MCF 10A (cell line): Measurements from ENCODE around the gene RTL1. TPM values are rescaled to one million over a fixed set of nuclear protein-coding genes. Genes with fewer than 3 reads are reported as not detected.

Experiments used
- BruUV-seq: library from RNA; stranded (reverse); fragments of 400-500 nt; replicated peaks from 2 replicates; lab custom pipeline; 2021; lab: Mats Ljungman, UMichigan
- CTCF ChIA-PET: fragments of 300-600 bp; sonication (Branson Sonifier 250); formaldehyde crosslinking; extraction: SDS; loops from one replicate; lab custom pipeline; 2021; ENCODE audit warnings: antibody characterized with exemption, inconsistent platforms; lab: Yijun Ruan, JAX
- POLR2A ChIA-PET: fragments of 300-600, 350-650 bp; sonication (Branson Sonifier 250); formaldehyde crosslinking; extraction: SDS; loops from one replicate; lab custom pipeline; 2020; ENCODE audit warnings: antibody characterized with exemption, inconsistent platforms; lab: Yijun Ruan, JAX
- DNase-seq: peaks from one replicate; pipeline ENCODE4 v3.0.0-alpha.2; 2018; ENCODE audit not compliant: unreplicated experiment
- H3K27ac Mint-ChIP-seq: one replicate; pipeline ENCODE4 v1.8.0; 2022; ENCODE audit warnings: mild to moderate bottlenecking, low read depth, mixed read lengths; ENCODE audit not compliant: unreplicated experiment
- H3K27me3 Mint-ChIP-seq: one replicate; pipeline ENCODE4 v1.8.0; 2022; ENCODE audit warnings: mixed read lengths; ENCODE audit not compliant: insufficient read depth, unreplicated experiment
- H3K36me3 Mint-ChIP-seq: one replicate; pipeline ENCODE4 v1.8.0; 2022; ENCODE audit warnings: mild to moderate bottlenecking, moderate library complexity, mixed read lengths; ENCODE audit not compliant: insufficient read depth, unreplicated experiment
- H3K4me1 Mint-ChIP-seq: one replicate; pipeline ENCODE4 v1.8.0; 2022; ENCODE audit warnings: mixed read lengths; ENCODE audit not compliant: insufficient read depth, unreplicated experiment
- H3K4me3 Mint-ChIP-seq: one replicate; pipeline ENCODE4 v1.8.0; 2022; ENCODE audit warnings: mild to moderate bottlenecking, moderate library complexity, mixed read lengths; ENCODE audit not compliant: unreplicated experiment
- H3K9me3 Mint-ChIP-seq: one replicate; pipeline ENCODE4 v1.8.0; 2022; ENCODE audit warnings: mixed read lengths; ENCODE audit not compliant: unreplicated experiment
- intact Hi-C: fragments of 100-400 bp; cut with micrococcal nuclease; formaldehyde crosslinking; loops from 2 replicates; pipeline ENCODE4 v1.14.1; 2022
- total RNA-seq: library from RNA; stranded (reverse); gene quantifications from 2 replicates; pipeline ENCODE4 v1.2.3, GENCODE V29; 2022
- TF ChIP-seq, protein P1 (sequence below): fragments of 200-600 bp; IDR thresholded peaks from one replicate; pipeline ENCODE4 v1.8.0; 2022; ENCODE audit warnings: antibody characterized with exemption, mild to moderate bottlenecking; ENCODE audit not compliant: unreplicated experiment

The RTL1 gene
- total RNA-seq, 1 experiment from 2014 or later, result not detected

DNA sequence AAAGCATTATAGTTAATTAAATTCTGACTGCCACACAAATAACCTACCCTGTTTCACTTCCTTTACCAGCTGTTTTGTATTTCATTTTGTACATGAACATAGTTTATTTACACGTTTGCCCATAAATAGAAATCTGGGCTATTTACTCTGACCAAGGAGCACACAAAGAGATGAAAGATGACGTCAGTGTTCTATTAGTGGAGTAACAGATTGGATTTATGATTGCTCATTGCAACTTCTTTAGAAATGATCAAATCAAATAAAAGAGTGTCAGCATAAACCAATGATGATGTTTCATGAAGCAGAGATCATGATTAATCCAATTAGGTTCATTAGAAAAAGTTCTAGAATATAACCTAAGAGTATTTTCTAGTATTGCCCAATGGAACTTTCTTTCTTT is 12.0 kb upstream of the RTL1 start:
- BruUV-seq, result no TSS peak
- Mint-ChIP-seq H3K27me3 (no peaks in the 10 kb centered on the region), H3K27ac (no peak overlapping the region), H3K4me3 (no peak overlapping the region), H3K36me3 (no peaks in the 10 kb centered on the region), H3K9me3 (no peaks in the 10 kb centered on the region), H3K4me1 (peaks cover 6% of the 10 kb centered on the region)
- no peak for DNase-seq
- ChIA-PET POLR2A (interaction anchor here (0.5 kb wide), 1 partner anchor 10 kb away, joined by 3 read pairs; no protein-coding TSS in a partner anchor), CTCF (no interaction called here)
- intact Hi-C loops, result no loop called here
- TF ChIP-seq, protein P1, sequence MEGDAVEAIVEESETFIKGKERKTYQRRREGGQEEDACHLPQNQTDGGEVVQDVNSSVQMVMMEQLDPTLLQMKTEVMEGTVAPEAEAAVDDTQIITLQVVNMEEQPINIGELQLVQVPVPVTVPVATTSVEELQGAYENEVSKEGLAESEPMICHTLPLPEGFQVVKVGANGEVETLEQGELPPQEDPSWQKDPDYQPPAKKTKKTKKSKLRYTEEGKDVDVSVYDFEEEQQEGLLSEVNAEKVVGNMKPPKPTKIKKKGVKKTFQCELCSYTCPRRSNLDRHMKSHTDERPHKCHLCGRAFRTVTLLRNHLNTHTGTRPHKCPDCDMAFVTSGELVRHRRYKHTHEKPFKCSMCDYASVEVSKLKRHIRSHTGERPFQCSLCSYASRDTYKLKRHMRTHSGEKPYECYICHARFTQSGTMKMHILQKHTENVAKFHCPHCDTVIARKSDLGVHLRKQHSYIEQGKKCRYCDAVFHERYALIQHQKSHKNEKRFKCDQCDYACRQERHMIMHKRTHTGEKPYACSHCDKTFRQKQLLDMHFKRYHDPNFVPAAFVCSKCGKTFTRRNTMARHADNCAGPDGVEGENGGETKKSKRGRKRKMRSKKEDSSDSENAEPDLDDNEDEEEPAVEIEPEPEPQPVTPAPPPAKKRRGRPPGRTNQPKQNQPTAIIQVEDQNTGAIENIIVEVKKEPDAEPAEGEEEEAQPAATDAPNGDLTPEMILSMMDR, result no peak

DNA sequence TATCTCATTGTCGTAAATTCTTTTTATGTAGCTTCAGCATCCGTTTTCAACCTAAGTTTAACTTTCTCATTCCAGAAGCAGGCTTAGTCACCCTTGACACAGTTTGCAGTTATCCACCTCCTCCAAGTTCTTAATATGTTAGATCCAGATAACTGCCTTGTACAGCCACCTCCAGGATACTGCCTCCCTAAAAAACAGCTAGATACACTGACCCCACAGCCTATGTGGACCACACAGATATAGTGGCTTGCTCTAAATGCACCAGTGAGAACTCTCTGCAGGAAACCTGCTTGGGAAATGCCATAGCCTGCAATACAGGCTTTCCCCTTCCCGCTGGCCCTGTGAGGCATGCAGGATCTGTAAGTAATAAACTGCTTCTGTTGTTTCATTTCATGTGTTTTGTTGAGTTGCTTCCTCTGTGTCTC is 11.1 kb upstream of the RTL1 start:
- CTCF ChIA-PET, result no interaction called here
- intact Hi-C loops, result no loop called here

DNA sequence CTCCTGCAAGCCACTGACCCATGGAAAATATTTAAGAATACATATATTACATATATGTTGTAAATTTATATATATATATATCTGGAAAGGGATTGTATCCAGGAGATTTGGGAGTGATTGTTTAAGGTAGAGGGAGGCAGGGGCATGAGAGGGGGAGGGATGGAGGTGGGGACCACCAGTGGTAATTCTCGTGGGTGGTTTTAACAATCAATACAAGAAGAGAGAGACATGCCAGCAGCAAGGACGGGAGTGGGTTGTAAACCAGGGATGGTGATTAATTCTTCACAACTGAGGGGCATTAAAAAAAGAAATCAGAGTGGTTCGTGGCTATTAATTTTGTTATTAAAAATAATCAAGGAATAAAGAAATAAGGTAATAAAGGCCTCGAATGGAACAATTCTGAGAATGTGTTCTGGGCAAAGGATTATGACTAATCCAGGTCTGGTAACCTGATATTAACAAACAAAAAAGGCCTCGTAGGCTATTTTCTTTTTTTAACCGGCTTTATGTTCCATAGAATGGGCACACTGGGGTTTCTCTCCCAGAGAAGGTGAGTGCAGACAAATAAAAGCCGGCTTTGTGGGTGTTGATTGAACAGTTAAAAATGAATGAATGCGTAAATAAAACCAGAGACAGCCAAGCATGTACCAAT is 8.3 kb upstream of the RTL1 start:
- Mint-ChIP-seq H3K4me3 (no peak overlapping the region), H3K27ac (no peak overlapping the region), H3K9me3 (no peaks in the 10 kb centered on the region), H3K27me3 (peaks cover 6% of the 10 kb centered on the region), H3K4me1 (peaks cover 6% of the 10 kb centered on the region), H3K36me3 (no peaks in the 10 kb centered on the region)
- CTCF ChIA-PET, result interaction anchor here (1.2 kb wide), 1 partner anchor 18 kb away, joined by 3 read pairs; no protein-coding TSS in a partner anchor
- no peak for DNase-seq
- intact Hi-C loops, result no loop called here
- TF ChIP-seq, protein P1, result no peak
- POLR2A ChIA-PET, result no interaction called here
- no TSS peak for BruUV-seq

More for the DNA sequence above, 11.1 kb upstream of the RTL1 start:
- H3K4me1 Mint-ChIP-seq, result peaks cover 6% of the 10 kb centered on the region
- no peak overlapping the region for H3K4me3 Mint-ChIP-seq
- no peaks in the 10 kb centered on the region for H3K27me3 Mint-ChIP-seq
- POLR2A ChIA-PET, result no interaction called here
- no peak overlapping the region for H3K27ac Mint-ChIP-seq
- TF ChIP-seq, protein P1, result no peak
- BruUV-seq, result no TSS peak
- no peaks in the 10 kb centered on the region for H3K36me3 Mint-ChIP-seq
- no peak for DNase-seq
- no peaks in the 10 kb centered on the region for H3K9me3 Mint-ChIP-seq

DNA sequence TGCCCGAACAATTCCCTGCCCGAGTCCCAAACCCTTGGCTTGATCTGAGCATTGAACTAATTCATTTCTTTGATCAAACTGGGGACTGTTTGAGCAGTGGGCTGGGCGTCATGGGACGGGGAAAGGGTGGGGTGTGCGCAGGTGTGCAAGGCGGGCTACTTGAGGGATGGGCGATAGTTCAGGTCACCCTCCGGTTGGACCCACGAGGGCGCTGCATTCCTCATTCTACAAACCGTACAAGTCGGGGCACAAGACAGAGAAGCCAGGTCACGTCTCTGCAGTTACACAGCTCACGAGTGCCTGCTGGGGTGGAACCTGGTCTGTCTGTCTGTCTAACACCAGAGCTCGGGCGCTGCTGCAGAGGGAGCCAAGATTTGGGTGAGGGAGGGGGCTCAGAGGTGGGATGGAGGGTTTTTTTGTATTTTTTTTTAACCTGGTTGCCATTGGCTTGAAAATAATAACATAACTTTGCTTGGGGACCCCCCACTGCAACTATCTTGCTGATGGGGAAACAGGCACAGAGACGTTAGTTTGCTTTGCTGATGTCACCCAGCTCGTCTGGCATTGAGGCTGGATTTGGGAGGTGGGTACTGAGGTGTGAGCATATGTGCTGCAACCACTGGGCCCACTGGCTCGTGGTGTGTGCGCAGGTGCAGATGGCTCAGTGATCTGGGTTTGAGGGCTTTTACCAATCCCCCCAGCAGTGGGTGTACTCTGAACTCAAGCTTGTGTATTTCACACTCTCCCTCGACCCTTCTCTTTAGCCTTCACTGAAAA is 7.6 kb upstream of the RTL1 start:
- intact Hi-C loops, result no loop called here
- Mint-ChIP-seq H3K4me1 (peaks cover 6% of the 10 kb centered on the region), H3K9me3 (no peaks in the 10 kb centered on the region), H3K36me3 (no peaks in the 10 kb centered on the region), H3K27ac (no peak overlapping the region), H3K27me3 (peaks cover 13% of the 10 kb centered on the region), H3K4me3 (no peak overlapping the region)
- TF ChIP-seq, protein P1, result no peak
- no peak for DNase-seq
- ChIA-PET CTCF (interaction anchor here (1.2 kb wide), 1 partner anchor 19 kb away, joined by 3 read pairs; no protein-coding TSS in a partner anchor), POLR2A (no interaction called here)
- no TSS peak for BruUV-seq
